HepG2 (cell line): ENCODE data around the gene SNAP29. TPM values are rescaled to one million over a fixed set of nuclear protein-coding genes. Genes with fewer than 3 reads are reported as not detected.

Experiments
- AHDC1 ChIP-seq: sonication (generic); formaldehyde crosslinking; IDR thresholded peaks from 2 replicates; pipeline ENCODE4 v1.5.1; 2020; ENCODE audit warnings: mild to moderate bottlenecking, missing genetic modification reagents, borderline replicate concordance
- BCLAF1 ChIP-seq: fragments of 450-650 bp; IDR thresholded peaks from 2 replicates; pipeline ENCODE4 v1.6.1; 2017; ENCODE audit warnings: mild to moderate bottlenecking
- BORCS8-MEF2B ChIP-seq: sonication (generic); formaldehyde crosslinking; IDR thresholded peaks from 2 replicates; pipeline ENCODE4 v1.8.0; 2022; ENCODE audit warnings: mild to moderate bottlenecking, missing genetic modification reagents
- HDAC6 ChIP-seq: fragments of 200-600 bp; sonication (generic); IDR thresholded peaks from 2 replicates; pipeline ENCODE4 v1.7.0; 2017; ENCODE audit warnings: mild to moderate bottlenecking, antibody characterized with exemption, low read length, low read depth
- MXD3 ChIP-seq: IDR thresholded peaks from 2 replicates; pipeline ENCODE4 v1.6.1; 2016; ENCODE audit warnings: mild to moderate bottlenecking, missing biosample characterization, missing genetic modification reagents
- NFE2L1 ChIP-seq: sonication (generic); formaldehyde crosslinking; IDR thresholded peaks from 2 replicates; pipeline ENCODE4 v1.4.0; 2020; ENCODE audit warnings: missing genetic modification reagents, mild to moderate bottlenecking, borderline replicate concordance
- NR2C2 ChIP-seq: sonication (generic); formaldehyde crosslinking; IDR thresholded peaks from 2 replicates; pipeline ENCODE4 v1.4.0; 2020; ENCODE audit warnings: missing genetic modification reagents, mild to moderate bottlenecking, moderate library complexity, borderline replicate concordance
- SNAI1 ChIP-seq: sonication (generic); formaldehyde crosslinking; IDR thresholded peaks from 2 replicates; pipeline ENCODE4 v1.5.0; 2020; ENCODE audit warnings: mild to moderate bottlenecking, missing genetic modification reagents, borderline replicate concordance
- TEAD3 ChIP-seq: optimal IDR thresholded peaks from 2 replicates; pipeline ENCODE3; 2016; ENCODE audit warnings: borderline replicate concordance
- UBTF ChIP-seq: sonication (generic); formaldehyde crosslinking; IDR thresholded peaks from 2 replicates; pipeline ENCODE4 v1.4.0; 2020; ENCODE audit warnings: mild to moderate bottlenecking, missing genetic modification reagents
- ZBTB39 ChIP-seq: sonication (generic); formaldehyde crosslinking; IDR thresholded peaks from 2 replicates; pipeline ENCODE4 v1.5.0; 2020; ENCODE audit warnings: missing genetic modification reagents
- ZMYM4 ChIP-seq: sonication (generic); formaldehyde crosslinking; IDR thresholded peaks from 2 replicates; pipeline ENCODE4 v1.8.1; 2023; ENCODE audit warnings: mild to moderate bottlenecking, missing genetic modification reagents
- ZNF367 ChIP-seq: sonication (generic); formaldehyde crosslinking; IDR thresholded peaks from 2 replicates; pipeline ENCODE4 v1.4.0; 2020; ENCODE audit warnings: missing genetic modification reagents, borderline replicate concordance
- ZNF615 ChIP-seq: sonication (generic); formaldehyde crosslinking; IDR thresholded peaks from 2 replicates; pipeline ENCODE4 v1.5.0; 2020; ENCODE audit warnings: mild to moderate bottlenecking, missing genetic modification reagents, borderline replicate concordance
- polyA plus RNA-seq, 8 experiments: library from polyadenylated mRNA; depleted of rRNA in 3 of 8; stranded (reverse) in 7 of 8; unstranded in 1 of 8; fragments of >200 nt; fragmentation: Illumina TruSeq in 4 of 8; extraction: Trizol in 4 of 8; gene quantifications; 2 replicates each; pipeline versions ENCODE4 v1.2.1 to v1.2.3, GENCODE V29; 2011 to 2016; ENCODE audit warnings: low read depth in 4 of 8, missing spikeins in 1 of 8, mixed read lengths in 1 of 8; ENCODE audit not compliant: insufficient read depth in 1 of 8
- total RNA-seq, 5 experiments: library from RNA; depleted of rRNA; stranded (reverse); fragments of >200 nt; fragmentation: Illumina TruSeq; extraction: Trizol; gene quantifications; 2 replicates each; pipeline ENCODE4 v1.2.3, GENCODE V29; 2016; ENCODE audit warnings: low read depth in 1 of 5

SNAP29 gene
- total and polyA plus RNA-seq, 2 of the 13 experiments (the other 11 are each of a cell fraction or from before 2014, with no cell fraction given) = 12.3 to 30.7 TPM

- TF ChIP-seq AHDC1 (CRISPR knock-in tag) = no peak
- no peak for TF ChIP-seq ZNF615 (CRISPR knock-in tag)
- TF ChIP-seq HDAC6 = no peak
- 0 out of 2 replicates have a peak, but pooled peaks have one; percentile 37 for TF ChIP-seq NR2C2
- TF ChIP-seq BORCS8-MEF2B (CRISPR knock-in tag) = peak; percentile 84
- peak; percentile 89 for TF ChIP-seq UBTF
- TF ChIP-seq ZMYM4 = peak; percentile 71
- TF ChIP-seq MXD3 (CRISPR knock-in tag) = no peak
- TF ChIP-seq SNAI1 (CRISPR knock-in tag) = no peak
- no peak for TF ChIP-seq ZNF367 (CRISPR knock-in tag)
- no peak for TF ChIP-seq NFE2L1
- peak; percentile 64 for TF ChIP-seq TEAD3 (CRISPR knock-in tag)
- no peak for TF ChIP-seq ZBTB39 (CRISPR knock-in tag)
- TF ChIP-seq BCLAF1 = no peak
Observed at GRCh38 chr22:20885557-20886323, 26.9 kb downstream of the SNAP29 start (continued).
